Testis (tissue), 2 donors: ENCODE measurements around the gene SAAL1.

ENCODE experiments used
- CTCF ChIP-seq, 3 experiments: fragments of 450-650 bp in 2 of 3; fragments of 200-600 bp in 1 of 3; sonication (generic) in 1 of 3; IDR thresholded peaks; one replicate each; pipeline ENCODE4 v1.5.1; 2016 to 2019; ENCODE audit warnings: antibody characterized with exemption in 3 of 3, mild to moderate bottlenecking in 2 of 3, moderate library complexity in 1 of 3
- POLR2A ChIP-seq: fragments of 450-650 bp; IDR thresholded peaks from one replicate; pipeline ENCODE4 v1.6.1; 2017; ENCODE audit warnings: antibody characterized with exemption, mild to moderate bottlenecking, moderate library complexity

GRCh38 chr11:18075444-18075843 is 30.4 kb downstream of the SAAL1 start:
- TF ChIP-seq CTCF (IDR thresholded peaks at IDR 0.05) (no peak), POLR2A (no peak)
